HG03039 (cell line): ENCODE data around the gene GTF3C6.
"Not testable (repeated sequence)": the region's sequence is repeated elsewhere in the genome, so short reads cannot be mapped to it uniquely, and the experiment has no call there.

Experiments
- ATAC-seq: cut with Tn5 transposase; IDR thresholded peaks from one replicate; pipeline ENCODE4 v1.9.1; 2021; ENCODE audit warnings: mild to moderate bottlenecking, moderate library complexity; ENCODE audit not compliant: unreplicated experiment

GTF3C6 gene

GRCh38 chr6:110979565-110980101 is 21.1 kb downstream of the GTF3C6 start:
- ATAC-seq: no peak

GRCh38 chr6:110980227-110980626 is 21.7 kb downstream of the GTF3C6 start:
- ATAC-seq: no peak

- ATAC-seq: no peak
Observed at GRCh38 chr6:110980648-110981047, 22.1 kb downstream of the GTF3C6 start.

GRCh38 chr6:110981202-110981600 is 22.7 kb downstream of the GTF3C6 start:
- no peak for ATAC-seq

- no peak for ATAC-seq
Observed at GRCh38 chr6:110990840-110991576, 32.5 kb downstream of the GTF3C6 start.

- ATAC-seq: no peak
Observed at GRCh38 chr6:110996691-110997090, 38.2 kb downstream of the GTF3C6 start.

- ATAC-seq: no peak
Observed at GRCh38 chr6:110999634-111000270, 41.2 kb downstream of the GTF3C6 start.

- no peak for ATAC-seq
Observed at GRCh38 chr6:111002350-111002749, 43.8 kb downstream of the GTF3C6 start.

GRCh38 chr6:111011360-111012142 is 53.0 kb downstream of the GTF3C6 start:
- ATAC-seq: no peak

GRCh38 chr6:111012143-111012452 is 53.6 kb downstream of the GTF3C6 start:
- ATAC-seq: no peak

- ATAC-seq: not testable (repeated sequence)
Observed at GRCh38 chr6:111012520-111012919, 54.0 kb downstream of the GTF3C6 start.

- no peak for ATAC-seq
Observed at GRCh38 chr6:111013144-111013915, 54.8 kb downstream of the GTF3C6 start.

- ATAC-seq: no peak
Observed at GRCh38 chr6:111015389-111016124, 57.1 kb downstream of the GTF3C6 start.

GRCh38 chr6:111017241-111017640 is 58.7 kb downstream of the GTF3C6 start:
- not testable (repeated sequence) for ATAC-seq
